ENCODE measurements around the gene PIRT.
"Not testable (repeated sequence)": the region's sequence is repeated elsewhere in the genome, so short reads cannot be mapped to it uniquely, and the experiment has no call there.

PIRT gene

DNA sequence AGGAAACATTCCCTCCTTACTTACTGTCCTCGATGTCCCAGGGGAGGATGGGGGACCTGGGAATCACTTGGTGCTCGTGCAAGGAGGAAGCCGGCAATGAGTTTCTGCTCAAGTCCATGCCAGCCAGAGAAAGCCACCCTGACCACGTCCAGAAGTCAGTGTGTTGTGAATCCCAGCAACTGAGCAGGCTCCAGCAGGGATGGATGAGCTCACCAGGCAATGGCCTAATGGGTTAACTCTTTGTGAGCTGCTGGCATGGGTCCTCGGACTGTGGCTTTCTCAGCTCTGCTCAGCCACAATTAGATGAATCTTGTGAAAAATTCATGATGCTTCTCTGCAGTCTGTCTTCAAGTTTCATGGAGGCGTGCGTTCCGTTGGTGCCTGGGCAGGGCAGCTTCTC lies at the start of gene PIRT:
Gene PIRT (minus strand): TSS at position 167 of the 400 bp plus-strand sequence. CDS start 12,442 bp downstream, outside the sequence.
- no peak for DNase-seq

DNA sequence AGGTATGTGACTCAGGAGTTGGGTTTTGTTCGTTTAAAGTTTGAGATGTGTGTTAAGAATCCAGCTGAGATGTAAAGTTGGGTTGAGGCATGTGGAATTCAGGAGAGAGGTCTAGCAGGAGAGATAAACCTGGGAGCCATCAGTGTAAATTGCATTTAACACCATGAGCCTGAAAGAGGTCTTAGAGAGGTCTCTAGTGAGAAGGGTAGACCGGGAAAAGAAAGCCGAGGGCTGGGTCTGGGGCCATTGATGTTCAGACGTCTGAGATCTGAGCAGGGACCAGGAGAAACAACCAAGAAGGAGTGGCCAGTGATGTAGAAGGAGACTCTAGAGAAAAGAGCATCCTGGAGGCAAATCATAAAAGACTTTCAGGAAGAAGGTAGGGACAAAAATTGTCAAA lies 44.1 kb upstream of the PIRT start:
- DNase-seq, result no peak

DNA sequence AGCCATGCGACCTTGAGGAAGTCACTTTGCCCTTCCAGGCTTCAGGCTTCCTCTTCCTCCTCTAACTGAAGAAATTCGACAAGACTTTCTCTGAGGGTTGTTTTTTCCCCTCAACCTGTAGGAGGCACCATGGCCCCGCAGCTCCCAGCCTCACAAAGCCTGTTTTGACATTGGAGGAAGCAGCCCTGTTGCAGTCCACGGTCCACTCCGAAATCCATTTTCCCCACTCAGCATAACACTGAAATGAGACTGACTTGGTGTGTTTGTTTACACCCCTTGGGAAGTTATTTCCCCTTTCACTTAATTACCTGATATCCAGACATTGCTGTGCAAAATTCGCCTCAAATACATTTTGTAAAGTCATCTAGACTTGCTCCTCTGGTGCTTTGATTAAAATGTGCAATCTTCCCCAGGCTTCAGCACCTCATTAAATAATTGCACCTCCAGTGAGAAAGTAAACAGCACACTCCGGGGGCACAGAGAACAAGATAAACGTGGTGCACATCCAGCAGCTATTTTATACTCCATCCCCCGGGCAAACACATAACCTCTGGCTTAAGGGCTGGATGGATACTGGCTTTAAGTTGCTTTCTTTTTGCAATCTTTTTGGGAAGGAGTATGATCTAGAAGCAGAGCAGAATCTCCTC lies 41.4 kb upstream of the PIRT start:
- no peak for DNase-seq

DNA sequence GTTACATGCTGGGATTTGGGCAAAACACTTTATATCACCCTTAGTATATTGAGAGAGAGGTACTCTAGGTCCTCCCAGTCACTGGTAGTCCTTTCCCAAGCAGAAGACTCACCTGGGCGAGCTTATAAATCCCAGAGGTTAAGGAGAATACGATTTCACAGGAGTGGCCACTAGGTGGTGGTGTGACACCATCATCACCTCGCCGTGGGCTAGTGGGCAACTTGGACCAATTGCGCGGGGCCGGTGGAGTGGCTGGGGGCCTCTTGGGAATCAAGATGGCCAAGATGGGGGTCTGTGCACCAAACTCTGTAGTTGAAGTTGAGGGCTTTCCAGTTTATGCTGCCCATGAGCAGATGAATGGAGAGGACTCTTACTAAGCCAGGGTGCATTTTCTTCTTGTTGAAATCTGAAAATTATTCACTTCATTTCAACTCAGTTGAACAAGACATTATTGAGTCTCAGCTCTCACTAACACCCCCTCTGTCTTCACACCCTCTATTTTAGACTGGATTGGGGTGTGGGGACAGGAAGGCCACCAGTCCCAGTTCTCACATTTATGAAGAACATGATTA lies 38.2 kb upstream of the PIRT start:
- DNase-seq, result peak; percentile 7

DNA sequence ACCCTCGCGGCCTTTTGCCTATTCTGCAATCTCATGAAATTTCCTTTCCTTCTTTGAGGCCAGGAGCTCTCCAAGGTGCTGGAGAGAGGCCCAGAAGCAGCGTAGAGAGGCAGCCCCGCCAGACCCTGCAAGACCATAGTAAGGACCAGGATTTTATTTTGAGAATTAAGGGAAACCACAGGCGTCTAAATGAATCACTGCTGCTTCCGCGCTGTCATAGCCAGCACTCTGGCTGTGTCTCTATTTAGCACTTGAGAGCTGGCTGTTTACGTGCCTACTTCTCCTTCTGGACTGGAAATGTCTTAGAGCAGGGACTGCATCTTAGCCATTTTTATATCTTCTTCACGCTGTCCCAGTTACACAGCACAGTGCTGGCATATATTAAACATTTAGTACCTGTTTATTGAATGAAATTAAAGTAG lies 37.6 kb upstream of the PIRT start:
- no peak for DNase-seq

DNA sequence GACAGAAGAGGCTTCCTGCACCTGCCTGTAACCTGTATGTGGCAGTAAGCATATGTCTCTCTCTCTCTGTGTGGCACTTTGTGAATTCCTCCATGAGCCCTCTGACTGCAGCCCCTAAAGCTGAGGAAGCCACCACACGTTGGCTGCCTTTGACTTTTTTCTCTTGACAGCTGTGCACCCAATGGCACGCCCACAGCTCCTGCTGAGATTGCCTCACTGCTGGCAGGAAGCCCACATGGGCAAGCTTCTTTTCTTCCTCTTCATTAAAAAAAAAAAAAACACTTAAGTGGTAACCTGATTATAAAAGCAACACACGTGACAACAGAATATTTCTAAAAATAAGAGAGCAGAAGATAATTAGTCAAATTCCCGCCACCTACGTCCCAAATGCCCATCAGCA lies 34.0 kb upstream of the PIRT start:
- peak; percentile 51 for DNase-seq

DNA sequence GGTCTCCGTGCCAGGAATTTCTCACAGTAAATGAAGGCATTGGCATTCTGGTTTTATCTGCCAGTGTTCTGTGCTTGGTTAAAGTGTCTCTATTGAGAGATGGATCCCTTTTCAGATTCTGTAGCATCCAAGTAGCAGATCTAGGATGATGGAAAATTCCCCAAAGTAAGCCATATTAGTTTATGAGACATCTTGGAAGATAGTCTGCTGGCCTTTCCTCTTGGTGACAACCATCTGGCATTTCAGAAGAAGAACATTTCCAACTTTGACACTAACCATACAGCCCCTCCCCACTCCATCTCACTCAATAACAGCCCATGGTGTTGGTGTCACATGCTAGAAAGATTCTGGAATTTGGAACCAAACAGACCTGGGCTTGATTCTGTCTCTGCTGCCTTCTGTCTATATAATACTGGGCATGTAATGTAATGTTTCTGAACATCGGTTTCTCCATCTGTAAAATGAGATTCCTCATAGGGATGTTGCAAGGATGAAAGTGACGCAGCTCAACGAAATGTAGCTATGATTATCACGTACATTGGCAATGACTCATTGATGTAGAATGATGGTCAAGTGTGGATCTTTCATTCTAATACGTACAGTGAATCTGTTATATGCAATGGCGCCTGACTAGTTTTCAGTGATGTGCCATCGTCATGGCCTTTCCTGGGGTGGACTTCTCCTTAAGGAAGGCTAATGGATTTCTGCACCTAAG lies 32.6 kb upstream of the PIRT start:
- DNase-seq, result no peak

DNA sequence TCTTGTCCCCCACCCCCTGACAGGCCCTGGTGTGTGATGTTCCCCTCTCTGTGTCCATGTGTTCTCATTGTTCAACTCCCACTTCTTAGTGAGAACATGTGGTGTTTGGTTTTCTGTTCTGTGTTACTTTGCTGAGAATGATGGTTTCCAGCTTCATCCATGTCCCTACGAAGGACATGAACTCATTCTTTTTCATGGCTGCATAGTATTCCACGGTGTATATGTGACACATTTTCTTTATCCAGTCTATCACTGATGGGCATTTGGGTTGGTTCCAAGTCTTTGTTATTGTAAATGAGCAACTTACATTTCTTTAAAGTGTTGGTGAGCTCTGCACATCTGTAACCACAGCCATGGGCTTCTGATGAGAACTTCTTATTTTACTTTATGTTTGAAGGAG lies 30.9 kb upstream of the PIRT start:
- DNase-seq, result not testable (repeated sequence)

DNA sequence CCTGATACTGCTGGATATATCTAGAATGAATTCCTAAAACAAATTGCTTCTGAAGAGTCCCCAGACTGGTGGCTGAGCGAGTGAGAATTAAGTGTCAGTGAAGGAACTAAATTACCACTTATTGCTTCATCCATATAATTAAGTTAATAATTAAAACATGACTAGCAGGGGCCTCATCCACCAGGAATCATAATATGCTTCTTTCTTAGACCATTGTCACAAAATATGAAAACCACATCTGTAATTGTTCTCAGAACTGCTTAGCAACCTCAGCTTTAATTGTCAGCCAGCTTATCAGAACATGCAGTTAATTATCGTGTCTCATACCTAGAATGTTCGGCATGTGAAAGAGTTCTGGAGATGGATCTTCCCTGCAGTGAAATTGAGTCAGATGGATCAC lies 21.2 kb upstream of the PIRT start:
- DNase-seq, result no peak

DNA sequence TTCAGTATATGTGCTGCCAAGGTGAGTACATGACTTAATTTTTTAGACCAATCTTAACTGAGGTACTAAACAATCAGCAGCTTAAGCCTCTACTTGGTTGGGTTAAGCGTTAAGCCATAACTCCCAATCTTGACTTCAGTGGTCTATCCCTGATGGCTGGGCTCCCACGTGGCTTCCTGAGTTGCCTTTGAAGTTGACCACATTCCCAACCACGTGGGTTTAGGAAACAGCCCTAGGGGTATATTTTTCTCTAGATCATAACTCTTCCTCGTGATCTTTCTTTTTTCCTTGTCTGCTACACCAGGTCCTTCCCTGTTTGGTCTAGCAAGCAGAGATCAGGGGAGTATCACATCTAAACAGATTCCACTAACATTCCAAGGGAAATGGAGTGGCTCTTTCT lies 20.1 kb upstream of the PIRT start:
- DNase-seq, result no peak

DNA sequence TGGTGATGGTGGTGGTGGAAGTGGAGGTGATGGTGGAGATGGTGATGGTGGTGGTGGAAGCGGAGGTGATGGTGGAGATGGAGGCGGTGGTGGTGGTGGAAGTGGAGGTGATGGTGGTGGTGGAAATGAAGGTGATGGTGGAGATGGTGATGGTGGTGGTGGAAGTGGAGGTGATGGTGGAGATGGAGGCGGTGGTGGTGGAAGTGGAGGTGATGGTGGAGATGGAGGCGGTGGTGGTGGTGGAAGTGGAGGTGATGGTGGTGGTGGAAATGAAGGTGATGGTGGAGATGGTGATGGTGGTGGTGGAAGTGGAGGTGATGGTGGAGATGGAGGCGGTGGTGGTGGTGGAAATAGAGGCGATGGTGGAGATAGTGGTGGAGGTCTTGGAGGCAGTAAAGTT lies 8.7 kb upstream of the PIRT start:
- not testable (repeated sequence) for DNase-seq

DNA sequence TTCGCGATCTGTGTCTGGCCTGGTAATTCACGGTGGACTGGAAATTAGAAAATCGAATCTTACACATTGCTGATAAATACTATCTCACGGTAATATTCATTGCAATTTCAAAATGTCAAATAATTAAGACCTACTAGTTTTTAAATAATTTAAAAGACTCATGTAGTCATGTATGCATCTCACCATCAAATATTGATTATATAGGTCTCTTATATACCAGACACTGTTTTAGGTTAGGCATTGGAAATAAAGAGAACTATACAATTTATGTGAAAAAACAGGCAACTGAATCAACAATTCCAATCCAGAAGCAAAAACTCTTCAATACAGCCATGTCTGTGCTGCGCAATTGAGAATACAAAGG lies 7.5 kb upstream of the PIRT start:
- DNase-seq, result no peak

DNA sequence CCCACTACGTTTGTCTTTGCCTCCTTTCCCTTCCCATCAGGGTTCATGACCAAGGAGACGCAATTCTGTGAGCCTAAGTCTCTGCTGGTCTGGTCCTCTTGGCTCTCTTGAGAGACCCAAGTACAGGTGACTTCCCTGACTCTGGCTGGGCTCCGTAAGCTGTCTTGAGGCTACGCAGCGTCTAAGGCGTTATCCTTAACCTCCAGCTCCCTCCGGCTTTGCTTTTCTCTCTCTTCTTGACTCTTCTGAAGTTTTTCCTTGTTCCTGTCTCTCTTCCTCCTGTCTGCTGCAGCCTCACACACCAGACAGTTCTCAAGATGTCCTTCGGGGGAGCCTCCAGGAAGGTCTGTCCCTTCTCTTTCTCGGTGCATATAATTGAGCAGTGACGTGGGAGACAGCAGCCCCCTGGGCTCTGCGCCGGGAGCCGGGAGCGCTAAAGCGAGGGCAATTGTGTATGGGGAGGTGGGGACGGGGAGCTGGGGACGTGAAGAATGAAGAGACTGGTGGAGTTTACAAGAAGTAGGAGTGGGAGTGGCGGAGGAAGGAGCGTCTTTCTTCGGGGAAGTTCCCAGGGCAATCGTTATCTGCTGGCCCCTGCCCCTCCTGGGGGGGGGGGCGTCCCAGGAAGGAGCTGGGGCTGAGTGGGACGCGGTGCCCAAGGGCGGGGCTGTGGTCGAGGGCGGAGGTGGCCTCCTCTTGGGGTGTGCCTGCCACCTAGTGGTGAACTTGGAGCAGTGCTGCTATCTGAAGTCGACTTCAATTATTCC lies 6.9 kb upstream of the PIRT start:
- peak; percentile 6 for DNase-seq

DNA sequence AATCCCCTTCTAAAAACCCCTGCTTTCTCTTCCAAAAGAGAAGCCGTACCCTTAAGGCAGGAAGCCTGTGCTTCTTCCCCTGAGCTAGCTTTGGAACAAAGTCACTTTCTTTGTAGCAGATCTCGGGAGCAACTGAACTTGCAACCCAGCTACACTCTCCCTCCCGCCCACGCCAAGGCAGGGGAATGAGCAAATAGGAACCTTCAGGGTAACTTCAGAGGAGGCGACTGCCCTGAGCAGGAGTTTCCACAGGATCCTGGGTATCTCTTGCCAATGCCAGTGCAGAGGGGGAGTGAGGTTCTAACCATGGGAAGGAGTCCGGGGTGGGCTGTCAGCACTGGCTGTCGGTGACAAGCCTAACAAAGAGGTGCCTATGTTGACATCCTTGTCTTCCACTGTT lies 5.9 kb upstream of the PIRT start:
- DNase-seq, result no peak

DNA sequence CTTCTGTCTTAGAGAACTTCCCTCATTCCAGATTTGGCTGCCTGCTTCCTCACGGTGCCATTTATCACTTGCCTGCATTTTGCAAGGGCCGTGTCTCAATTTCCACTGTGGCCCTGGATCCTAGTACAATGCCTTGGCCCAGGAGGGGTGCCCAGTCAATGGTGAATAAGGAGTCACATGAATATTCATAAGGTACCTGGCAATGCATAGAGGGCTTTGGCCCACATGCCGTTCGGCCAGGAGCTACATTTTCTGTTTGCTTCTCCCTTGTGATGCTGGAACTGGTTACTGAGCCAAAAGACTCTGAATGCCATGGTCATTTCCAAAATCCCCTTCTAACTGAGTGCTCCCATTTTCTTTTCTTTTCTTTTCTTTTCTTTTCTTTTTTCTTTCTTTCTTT lies 4.8 kb upstream of the PIRT start:
- DNase-seq, result no peak

DNA sequence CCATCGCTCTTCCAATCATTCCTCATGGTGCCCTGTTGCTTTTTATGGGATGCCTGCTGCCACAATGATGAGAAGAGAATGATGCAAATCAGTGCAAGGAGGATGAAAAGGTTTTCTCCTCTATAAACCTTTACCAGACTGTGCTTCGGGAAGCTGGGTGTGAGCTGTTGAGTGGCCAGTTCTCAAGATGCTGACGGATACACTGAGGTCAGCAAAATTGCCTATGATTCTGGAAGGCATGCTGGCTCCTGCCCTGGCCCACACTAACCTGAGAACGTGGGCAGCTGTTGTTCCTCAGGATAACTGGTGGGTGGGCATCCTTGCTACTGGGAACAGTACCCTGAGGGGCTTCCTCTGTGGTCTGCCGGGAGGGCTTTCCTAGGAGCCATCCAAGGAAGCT lies 795 bp upstream of the PIRT start:
- no peak for DNase-seq

DNA sequence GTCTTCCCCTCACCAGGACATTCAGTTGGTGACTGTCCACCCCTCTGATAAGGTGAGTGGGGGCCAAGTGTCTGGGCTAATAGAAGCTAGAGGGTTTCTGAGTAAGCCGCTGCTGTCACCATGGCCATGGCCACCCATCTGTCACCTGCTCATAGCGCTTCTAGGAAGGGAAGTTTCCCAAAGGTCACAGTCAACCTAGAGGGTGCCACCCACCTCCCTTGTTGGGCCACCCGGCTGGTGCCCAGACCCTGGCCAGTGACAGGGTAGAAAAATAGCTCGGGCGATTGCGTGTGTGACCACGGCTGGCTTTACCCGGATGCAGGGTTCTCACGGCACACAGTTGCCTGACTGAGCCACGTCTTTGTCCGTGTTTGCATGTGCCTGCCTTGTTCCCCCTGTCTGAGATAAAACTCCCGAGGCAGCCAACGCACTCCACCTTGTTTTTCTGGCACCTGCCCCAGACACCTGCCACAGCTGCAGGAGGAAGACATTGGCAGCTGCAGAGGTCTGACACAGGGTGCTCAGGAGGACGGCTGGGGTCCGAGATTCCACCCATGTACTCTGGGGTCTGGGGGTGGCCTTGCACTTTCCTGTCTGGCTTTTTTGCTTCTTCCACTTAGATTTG lies 809 bp downstream of the PIRT start:
- DNase-seq, result no peak

DNA sequence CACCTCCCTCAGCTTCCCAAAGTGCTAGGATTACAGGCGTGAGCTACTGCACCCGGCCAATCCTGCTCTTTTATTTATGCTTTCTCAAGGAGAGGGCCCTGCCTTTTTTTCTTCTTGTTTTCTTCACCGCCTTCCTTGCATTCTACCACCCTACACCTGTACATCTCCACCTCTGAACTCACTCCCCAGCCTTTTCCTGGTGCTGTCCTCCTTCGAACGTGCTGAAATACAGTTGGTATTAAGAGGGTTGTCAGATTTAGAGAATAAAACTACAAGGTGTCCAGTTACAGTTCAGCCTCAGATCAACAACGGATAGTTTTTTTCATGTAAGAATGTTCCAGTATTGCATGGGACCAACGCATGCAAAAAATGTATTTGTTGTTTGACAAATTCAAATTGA lies 1.7 kb downstream of the PIRT start:
- DNase-seq, result no peak

DNA sequence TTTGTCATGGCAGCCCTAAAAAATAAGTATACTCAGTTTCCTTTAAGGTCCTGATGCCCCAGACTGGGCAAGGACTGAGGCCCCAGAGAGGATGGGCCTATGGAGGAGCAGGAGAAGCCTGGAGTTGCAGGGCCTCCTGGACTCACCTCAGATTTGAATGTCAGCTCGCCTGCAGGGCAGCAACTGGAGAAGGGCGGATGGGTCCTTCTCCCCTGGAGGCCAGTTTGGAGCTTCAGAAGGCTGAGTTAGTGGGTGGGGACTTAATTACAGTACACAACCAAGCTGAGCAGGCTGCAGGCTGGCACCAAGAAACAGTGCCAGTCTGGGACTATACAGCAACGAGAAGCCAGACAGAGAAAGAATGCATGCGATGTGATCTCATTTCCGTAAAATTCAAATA lies 6.2 kb downstream of the PIRT start:
- no peak for DNase-seq

DNA sequence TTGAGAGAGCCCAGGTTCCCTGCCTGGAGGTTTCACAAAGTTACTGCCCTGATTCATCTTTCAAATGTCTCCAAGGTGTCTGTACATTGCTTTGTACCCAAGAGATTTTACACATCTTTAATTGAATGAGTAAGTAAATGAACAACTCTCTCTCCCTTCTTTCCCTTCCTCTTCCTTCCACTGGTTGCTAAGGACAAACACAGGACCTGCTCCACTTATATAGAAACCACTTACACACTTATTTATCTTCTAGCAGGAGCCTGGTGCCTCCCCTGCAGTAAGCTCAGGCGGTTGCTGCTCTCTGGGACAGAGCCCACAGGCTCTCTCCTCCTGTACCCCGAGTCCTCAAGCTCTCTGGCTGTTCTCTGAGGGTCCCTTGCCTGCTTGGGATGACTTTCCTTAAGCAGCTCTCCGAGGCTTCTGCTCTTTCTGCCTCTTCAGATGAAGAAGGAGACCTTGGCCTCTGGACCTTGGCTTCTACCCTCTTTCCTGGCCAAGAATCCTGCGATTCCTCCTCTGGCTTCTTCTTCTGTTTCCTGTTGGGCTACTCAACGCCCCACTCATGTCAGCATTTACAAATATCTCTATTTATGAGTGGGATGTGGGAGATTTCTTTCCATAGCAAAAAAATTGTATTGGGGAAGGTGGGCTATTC lies 9.9 kb downstream of the PIRT start:
- no peak for DNase-seq

DNA sequence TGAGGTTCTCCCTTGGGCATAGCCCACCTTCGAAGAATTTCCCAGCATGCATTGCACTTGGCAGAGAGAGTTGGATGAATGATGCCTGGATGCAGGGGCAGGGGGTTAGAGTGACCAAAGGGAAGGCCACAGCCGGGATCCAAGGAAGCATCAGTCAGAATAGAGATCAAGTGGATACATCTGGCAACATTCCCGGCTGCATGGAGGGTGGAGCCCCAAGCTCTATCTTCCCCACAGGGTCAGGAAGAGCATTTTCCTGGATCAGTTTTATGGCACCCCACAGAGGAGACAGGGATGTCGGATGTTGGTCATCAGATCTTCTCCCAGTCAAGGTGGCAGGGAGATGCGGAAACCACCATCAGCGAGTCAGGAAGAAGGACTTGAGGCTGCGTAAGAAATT lies 13.0 kb downstream of the PIRT start:
- DNase-seq, result no peak

DNA sequence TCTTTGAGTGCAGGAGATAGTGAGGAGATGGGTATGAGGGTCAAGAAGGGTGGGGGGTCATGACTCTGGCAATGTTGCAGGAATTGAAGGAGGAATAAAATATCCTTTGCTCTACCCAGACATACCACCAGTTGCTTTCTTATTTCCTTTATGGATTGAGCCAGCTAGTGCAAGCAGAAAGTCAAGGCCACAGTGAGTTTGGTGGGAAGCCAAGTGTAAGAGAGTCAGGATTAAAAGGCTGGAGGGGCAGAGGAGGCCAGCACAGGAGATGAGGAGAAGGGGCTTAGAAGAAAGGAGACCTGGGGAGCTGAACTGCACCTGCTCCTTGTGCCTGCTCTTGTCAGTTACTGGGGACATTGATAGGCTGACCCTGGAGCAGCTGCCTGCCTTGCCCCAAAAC lies 16.1 kb downstream of the PIRT start:
- DNase-seq, result no peak

DNA sequence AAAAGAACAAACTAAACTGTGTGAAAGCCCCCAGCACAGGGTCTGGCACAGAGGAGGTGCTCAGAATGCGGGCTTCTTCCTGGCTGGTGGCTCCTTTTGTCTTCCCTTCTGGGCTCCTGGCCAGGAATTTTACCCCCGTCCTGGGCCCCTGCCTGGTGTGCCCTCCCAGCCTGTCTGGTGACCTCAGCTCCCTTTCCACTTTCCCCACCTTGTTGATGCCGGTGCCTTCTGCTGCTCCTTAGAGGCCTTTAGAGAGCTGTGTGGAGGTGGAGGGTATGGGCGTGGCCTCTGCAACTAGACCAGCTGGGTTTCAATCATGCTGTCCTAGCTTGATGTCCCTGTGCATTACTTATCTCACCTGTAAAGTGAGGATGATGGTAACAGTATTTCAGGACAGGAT lies 16.8 kb downstream of the PIRT start:
- DNase-seq, result no peak
